Forelimb muscle (tissue), 1 donor: ENCODE results near the gene ASCL4. TPM values are rescaled to one million over a fixed set of nuclear protein-coding genes. Genes with fewer than 3 reads are reported as not detected.

ENCODE experiments used
- polyA plus RNA-seq: library from polyadenylated mRNA; unstranded; fragments of 120-200 nt; gene quantifications from one replicate; pipeline ENCODE4 v1.2.1, GENCODE V29; 2013; ENCODE audit not compliant: insufficient read length

The ASCL4 gene
- polyA plus RNA-seq, 1 donor, result not detected

Other genes starting within 250 kb of the ASCL4 start
- gene PWP1, start 88.9 kb upstream of the ASCL4 start, polyA plus RNA-seq, result 31.7 TPM
- 15.3 TPM for gene PRDM4, start 13.6 kb upstream of the ASCL4 start, polyA plus RNA-seq